ENCODE measurements around the gene LPCAT1. TPM values are rescaled to one million over a fixed set of nuclear protein-coding genes. Genes with fewer than 3 reads are reported as not detected.
A peak's percentile ranks its signal among the peaks of the same experiment; 100 is the strongest.
"Not testable (repeated sequence)": the region's sequence is repeated elsewhere in the genome, so short reads cannot be mapped to it uniquely, and the experiment has no call there.

LPCAT1 gene
- total RNA-seq, 1 donor from 2014 or later, result 8.9 TPM

GRCh38 chr5:1510631-1511030, 13.1 kb downstream of the LPCAT1 start:
- ATAC-seq, result no peak
- no peak for DNase-seq (ENCODE audit: low spot score)

- ATAC-seq, result no peak
- DNase-seq (ENCODE audit: low spot score), result peak; percentile 33
Measured at GRCh38 chr5:1510151-1510561, 13.6 kb downstream of the LPCAT1 start.

GRCh38 chr5:1509346-1510085, 14.2 kb downstream of the LPCAT1 start:
- DNase-seq (ENCODE audit: low spot score) (no peak), ATAC-seq (no peak)

- DNase-seq (ENCODE audit: low spot score), result peak; percentile 39
Measured at GRCh38 chr5:1508659-1509290, 15.0 kb downstream of the LPCAT1 start.

GRCh38 chr5:1507961-1508658, 15.7 kb downstream of the LPCAT1 start:
- ATAC-seq, result no peak
- peak; percentile 22 for DNase-seq (ENCODE audit: low spot score)

More at GRCh38 chr5:1508659-1509290, 15.0 kb downstream of the LPCAT1 start:
- no peak for ATAC-seq

- DNase-seq (ENCODE audit: low spot score) (no peak), ATAC-seq (peak; percentile 31)
Measured at GRCh38 chr5:1507457-1507856, 16.3 kb downstream of the LPCAT1 start.

GRCh38 chr5:1507014-1507375, 16.8 kb downstream of the LPCAT1 start:
- ATAC-seq, result no peak
- no peak for DNase-seq (ENCODE audit: low spot score)

GRCh38 chr5:1506242-1507013, 17.3 kb downstream of the LPCAT1 start:
- DNase-seq (ENCODE audit: low spot score), result no peak
- no peak for ATAC-seq

- no peak for ATAC-seq
- no peak for DNase-seq (ENCODE audit: low spot score)
Measured at GRCh38 chr5:1505506-1506241, 18.1 kb downstream of the LPCAT1 start.

GRCh38 chr5:1505089-1505488, 18.7 kb downstream of the LPCAT1 start:
- DNase-seq (ENCODE audit: low spot score); ATAC-seq: not testable (repeated sequence)

- no peak for DNase-seq (ENCODE audit: low spot score)
- no peak for ATAC-seq
Measured at GRCh38 chr5:1504617-1505016, 19.1 kb downstream of the LPCAT1 start.

- DNase-seq (ENCODE audit: low spot score) (no peak), ATAC-seq (no peak)
Measured at GRCh38 chr5:1504069-1504595, 19.6 kb downstream of the LPCAT1 start.

- DNase-seq (ENCODE audit: low spot score), result no peak
- peak; percentile 9 for ATAC-seq
Measured at GRCh38 chr5:1503241-1504068, 20.3 kb downstream of the LPCAT1 start.

GRCh38 chr5:1502737-1503120, 21.0 kb downstream of the LPCAT1 start:
- DNase-seq (ENCODE audit: low spot score) (no peak), ATAC-seq (no peak)

GRCh38 chr5:1502046-1502736, 21.6 kb downstream of the LPCAT1 start:
- DNase-seq (ENCODE audit: low spot score), result no peak
- ATAC-seq, result peak; percentile 45

- ATAC-seq (no peak), DNase-seq (ENCODE audit: low spot score) (no peak)
Measured at GRCh38 chr5:1501372-1502045, 22.3 kb downstream of the LPCAT1 start.

GRCh38 chr5:1500411-1501091, 23.2 kb downstream of the LPCAT1 start:
- ATAC-seq, result peak; percentile 91
- DNase-seq (ENCODE audit: low spot score), result peak; percentile 79

- ATAC-seq, result no peak
Measured at GRCh38 chr5:1499851-1500250, 23.9 kb downstream of the LPCAT1 start.

More at GRCh38 chr5:1499851-1500250, 23.9 kb downstream of the LPCAT1 start:
- no peak for DNase-seq (ENCODE audit: low spot score)

All from left lobe of liver (tissue), 2 donors.